ENCODE data around the gene CFDP1.

The CFDP1 gene

DNA sequence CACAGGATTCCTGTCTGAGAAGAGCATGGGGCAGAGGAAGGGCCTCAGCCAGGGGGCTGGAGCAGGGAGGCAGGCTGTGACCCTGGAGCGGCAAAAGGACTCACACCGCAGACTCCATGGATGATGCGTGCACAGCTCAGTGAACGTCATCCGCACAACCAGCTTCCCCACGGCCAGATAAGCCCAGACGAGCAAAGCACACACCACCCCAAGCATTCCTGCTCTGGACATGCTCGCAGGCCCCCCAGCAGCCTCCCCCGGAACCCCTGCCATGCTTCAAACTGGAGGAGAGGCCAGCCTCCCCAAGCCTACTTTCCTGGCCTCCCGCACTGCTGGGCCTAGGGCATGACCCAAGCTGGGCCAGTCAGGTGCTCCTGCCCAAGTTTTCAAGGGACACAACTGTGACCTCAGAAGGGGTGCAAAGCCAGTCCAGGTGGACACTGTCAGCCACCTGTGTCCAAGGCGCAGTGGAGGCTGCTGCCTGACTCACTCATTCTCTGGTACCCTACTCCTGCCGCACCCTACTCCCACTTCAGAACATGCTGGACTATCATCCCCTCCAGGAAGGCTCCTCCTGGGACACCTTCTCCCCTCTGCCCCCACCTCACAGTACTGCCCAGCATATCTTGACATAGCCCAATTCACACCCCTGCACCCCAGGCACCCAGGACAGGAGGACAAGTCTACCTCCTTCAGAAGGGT lies 186.6 kb downstream of the CFDP1 start:
- no peak for DNase-seq

DNA sequence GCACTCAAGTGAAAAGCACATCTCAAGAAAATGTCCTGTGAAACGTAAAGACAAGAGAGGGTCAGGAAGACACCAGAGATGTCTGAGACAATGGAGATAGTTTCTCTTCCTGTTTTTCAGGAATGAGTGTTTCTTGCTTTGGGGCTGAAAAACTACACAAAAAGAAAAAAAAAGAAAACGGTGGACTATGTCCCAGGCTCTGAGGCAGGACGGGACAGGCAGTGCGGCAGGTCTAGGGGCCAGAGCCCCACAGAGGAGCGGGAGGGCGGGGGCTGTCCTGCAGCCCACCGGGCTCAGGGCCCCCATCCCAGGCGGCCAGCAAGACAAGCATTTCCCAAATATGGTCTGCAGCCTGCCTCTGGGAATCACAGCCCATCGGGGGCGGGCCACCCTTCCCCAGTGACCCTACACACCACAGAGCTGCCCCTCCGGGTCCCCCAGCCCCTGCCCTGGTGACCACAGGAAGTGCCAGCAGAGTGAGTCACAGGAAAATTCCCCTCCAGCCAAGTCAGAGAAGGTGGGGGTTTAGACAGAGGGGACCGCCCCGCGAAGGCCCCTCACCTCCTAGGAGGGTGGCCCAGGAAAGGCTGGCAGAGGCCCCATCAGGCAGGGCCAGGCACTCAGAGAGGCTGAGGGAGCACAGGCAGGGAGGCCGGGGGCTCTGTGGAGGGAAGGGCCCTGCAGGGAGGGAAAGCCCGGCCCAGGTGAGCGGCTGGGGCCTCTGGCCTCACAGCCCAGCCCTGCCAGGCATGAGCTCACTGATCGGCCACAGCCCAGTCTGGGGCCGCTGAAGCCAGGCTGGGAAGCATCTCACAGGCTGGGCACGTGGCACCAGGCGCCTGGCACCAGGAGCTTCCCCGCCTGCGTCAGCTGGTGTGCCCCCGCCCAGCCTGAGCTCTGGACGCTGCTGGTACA lies 188.2 kb downstream of the CFDP1 start:
- DNase-seq, result no peak

DNA sequence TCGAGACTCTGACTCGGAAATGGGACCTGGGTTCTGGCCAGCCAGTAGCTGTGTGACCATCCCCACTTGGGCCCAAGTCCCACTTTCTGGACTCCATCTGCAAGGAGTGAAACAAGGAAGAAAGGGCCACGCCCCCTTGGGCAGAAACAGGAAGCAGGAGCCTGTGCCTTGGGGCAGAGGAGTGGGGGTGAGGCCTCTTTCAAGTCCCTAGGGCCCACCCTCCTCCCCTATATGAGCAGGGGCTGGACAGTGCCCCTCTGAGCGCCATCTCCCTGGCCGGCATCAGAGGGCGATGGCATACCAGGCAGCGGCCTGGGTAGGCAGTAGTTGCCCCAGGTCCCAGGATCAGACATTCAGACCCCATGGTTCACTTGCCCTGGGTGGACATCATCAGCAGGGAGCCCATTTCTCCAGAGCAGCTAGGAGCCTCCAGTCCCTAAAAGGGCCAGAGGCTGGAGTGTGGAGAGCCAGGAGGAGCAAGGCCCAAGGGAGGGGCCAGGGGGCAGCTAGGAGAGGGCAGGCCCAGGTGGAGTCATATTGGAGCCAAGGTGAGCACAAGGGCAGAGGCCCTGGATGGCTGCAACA lies 189.0 kb downstream of the CFDP1 start:
- DNase-seq, result no peak

Measured in activated effector memory CD4-positive, alpha-beta T cell treated with Interleukin-2 at 50 U/mL for 16 hours (primary cell).